Neuron (in vitro differentiated cells): Measurements from ENCODE around the gene ADIRF.
"Not testable (repeated sequence)": the region's sequence is repeated elsewhere in the genome, so short reads cannot be mapped to it uniquely, and the experiment has no call there.

ENCODE experiments used
- H2AFZ ChIP-seq: one replicate; pipeline ENCODE4 v1.6.1; 2013; ENCODE audit warnings: low read depth, mild to moderate bottlenecking, inconsistent platforms, low read length, moderate library complexity
- H3K27me3 ChIP-seq: one replicate; pipeline ENCODE4 v1.6.1; 2013; ENCODE audit warnings: low read length; ENCODE audit not compliant: insufficient read depth
- H3K36me3 ChIP-seq: one replicate; pipeline ENCODE4 v1.6.1; 2013; ENCODE audit warnings: low read length; ENCODE audit not compliant: insufficient read depth
- H3K4me1 ChIP-seq: one replicate; pipeline ENCODE4 v1.6.1; 2013; ENCODE audit warnings: low read length; ENCODE audit not compliant: insufficient read depth
- H3K4me3 ChIP-seq: 2 replicates; pipeline ENCODE4 v1.5.1; 2013; ENCODE audit warnings: mild to moderate bottlenecking, low read length, moderate library complexity
- H3K9me3 ChIP-seq: one replicate; pipeline ENCODE4 v1.6.1; 2013; ENCODE audit warnings: low read length

ADIRF gene

DNA sequence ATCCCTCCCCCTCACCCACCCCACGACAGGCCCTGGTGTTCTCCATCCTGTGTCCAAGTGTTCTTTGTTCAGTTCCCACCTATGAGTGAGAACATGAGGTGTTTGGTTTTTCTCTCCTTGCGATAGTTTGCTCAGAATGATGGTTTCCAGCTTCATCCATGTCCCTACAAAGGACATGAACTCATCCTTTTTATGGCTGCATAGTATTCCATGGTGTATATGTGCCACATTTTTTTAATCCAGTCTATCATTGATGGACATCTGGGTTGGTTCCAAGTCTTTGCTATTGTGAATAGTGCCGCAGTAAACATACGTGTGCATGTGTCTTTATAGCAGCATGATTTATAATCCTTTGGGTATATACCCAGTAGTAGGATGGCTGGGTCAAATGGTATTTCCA, 16.2 kb downstream of the ADIRF start:
- not testable (repeated sequence) for H3K36me3 ChIP-seq

DNA sequence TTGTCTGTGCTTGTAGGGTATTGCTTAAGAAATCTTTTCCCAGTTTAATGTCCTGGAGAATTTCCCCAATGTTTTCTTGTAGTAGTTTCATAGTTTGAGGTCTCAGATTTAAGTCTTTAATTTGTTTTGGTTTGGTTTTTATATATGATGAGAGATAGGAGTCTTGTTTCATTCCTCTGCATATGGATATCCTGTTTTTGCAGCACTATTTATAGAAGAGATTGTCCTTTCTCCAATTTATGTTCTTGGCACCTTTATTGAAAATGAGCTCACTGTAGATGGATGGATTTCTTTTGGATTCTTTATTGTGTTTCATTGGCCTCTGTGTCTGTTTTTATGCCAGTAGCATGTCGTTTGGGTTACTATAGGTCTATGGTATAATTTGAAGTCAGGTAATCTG, 20.2 kb downstream of the ADIRF start:
- Histone ChIP-seq H3K36me3 (no peaks in the 10 kb centered on the region), H3K4me1 (no peaks in the 10 kb centered on the region), H3K4me3 (no peak overlapping the region), H3K27me3 (no peaks in the 10 kb centered on the region), H3K9me3 (peaks cover 3% of the 10 kb centered on the region), H2AFZ (no peak overlapping the region)

More for the DNA sequence above, 16.2 kb downstream of the ADIRF start:
- H3K9me3 ChIP-seq, H2AFZ ChIP-seq, H3K4me1 ChIP-seq, H3K27me3 ChIP-seq, H3K4me3 ChIP-seq: not testable (repeated sequence)

DNA sequence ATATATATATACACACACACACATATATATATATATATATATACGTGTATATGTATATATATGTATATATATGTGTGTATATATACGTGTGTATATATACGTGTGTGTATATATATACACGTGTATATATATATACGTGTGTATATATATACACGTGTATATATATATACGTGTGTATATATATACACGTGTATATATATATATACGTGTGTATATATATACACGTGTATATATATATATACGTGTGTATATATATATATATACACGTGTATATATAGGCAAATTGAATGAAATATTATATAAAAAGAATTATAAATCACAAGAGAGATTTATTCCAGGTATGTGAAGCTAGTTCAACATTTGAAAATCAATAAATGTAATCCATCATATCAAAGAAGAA, 23.1 kb downstream of the ADIRF start:
- H3K9me3 ChIP-seq, H3K4me3 ChIP-seq: not testable (repeated sequence)

DNA sequence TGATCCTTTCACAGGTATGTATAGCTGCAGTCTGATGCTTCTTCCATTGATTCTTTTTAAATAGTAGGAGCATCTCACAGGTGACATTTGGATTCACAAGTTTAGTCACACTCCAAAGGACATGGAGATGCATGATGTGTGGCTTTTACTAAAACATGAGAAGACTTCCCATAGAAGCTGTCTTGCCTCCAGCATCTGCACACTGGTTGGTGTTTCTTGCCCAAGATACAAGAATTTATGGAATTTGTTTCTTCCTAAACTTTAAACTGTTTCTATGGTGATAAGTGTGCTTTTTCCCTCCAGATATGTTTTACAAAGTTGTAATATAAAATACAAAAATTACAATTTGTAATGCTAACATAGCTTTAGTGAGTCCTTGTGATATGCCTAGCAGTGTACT, 24.2 kb downstream of the ADIRF start:
- Histone ChIP-seq H3K4me1 (no peaks in the 10 kb centered on the region), H3K36me3 (no peaks in the 10 kb centered on the region), H3K4me3 (no peak overlapping the region), H2AFZ (no peak overlapping the region), H3K27me3 (no peaks in the 10 kb centered on the region), H3K9me3 (peaks cover 3% of the 10 kb centered on the region)

More for the DNA sequence above, 23.1 kb downstream of the ADIRF start:
- H3K36me3 ChIP-seq, H3K4me1 ChIP-seq, H2AFZ ChIP-seq, H3K27me3 ChIP-seq: not testable (repeated sequence)

DNA sequence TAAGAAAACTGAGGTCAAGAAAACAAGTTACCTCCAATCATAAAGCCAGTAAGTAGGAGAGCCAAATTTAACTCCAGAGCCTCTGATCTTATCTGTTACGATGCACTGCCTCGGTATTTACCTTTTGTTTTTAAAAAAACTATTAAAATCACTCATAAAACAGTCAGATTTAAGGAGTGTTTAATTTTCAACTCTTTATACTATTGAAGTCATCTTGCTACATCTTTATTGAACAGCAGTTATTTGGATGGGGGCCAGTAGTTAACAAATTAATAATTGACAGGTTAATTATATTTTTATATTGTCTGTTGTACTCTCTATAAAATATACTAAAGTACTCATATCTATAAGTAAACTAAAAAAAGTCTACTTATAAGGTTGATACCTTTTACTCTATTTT, 24.6 kb downstream of the ADIRF start:
- Histone ChIP-seq H3K4me1 (no peaks in the 10 kb centered on the region), H3K4me3 (no peak overlapping the region), H3K9me3 (peaks cover 3% of the 10 kb centered on the region), H2AFZ (no peak overlapping the region), H3K27me3 (no peaks in the 10 kb centered on the region), H3K36me3 (no peaks in the 10 kb centered on the region)

DNA sequence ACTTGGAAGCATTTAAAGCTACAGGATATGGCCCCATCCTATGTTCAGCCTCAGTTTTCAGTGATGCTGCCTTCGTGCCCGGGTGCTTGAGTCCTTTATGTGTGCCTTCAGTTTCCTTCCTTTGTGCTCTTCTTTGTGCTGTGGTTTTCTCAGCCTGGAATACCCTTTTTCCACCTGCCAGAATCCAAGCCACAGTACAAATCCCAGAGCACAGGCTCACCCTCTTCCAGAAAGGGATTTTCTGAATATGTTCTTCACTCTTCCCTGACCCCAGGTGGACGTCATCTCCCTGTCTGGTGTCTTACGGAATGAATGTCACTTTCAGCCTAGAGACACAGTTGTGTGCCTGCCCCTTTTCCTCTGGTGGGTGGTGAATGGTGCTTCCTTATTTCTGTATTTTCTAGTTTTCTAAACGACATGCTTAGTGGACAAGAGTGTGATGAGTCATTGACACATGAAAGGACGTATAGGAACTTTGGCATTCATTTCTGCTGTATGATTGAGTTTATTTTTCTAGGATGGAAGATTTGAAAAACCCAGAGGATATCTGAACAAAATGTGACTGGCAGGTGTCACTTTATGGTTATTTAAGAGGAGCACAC, 31.6 kb downstream of the ADIRF start:
- not testable (repeated sequence) for H2AFZ ChIP-seq, H3K36me3 ChIP-seq, H3K27me3 ChIP-seq, H3K9me3 ChIP-seq, H3K4me3 ChIP-seq, H3K4me1 ChIP-seq

DNA sequence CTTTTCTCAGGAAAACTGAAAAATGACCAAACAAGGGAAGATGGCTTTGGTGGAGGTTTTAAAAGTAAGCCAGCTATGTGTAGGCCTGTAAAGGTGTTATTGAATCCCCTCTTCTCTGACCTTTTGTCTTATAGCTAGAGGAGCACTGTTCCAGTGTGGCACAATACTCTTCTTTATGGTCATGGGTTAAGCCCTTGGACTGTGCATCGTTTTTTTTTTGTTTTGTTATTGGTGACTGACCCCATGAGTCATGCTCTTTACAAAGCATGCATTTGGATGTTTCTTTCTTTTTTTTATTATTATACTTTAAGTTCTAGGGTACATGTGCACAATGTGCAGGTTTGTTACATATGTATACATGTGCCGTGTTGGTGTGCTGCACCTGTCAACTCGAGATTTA, 32.2 kb downstream of the ADIRF start:
- Histone ChIP-seq H3K36me3 (no peaks in the 10 kb centered on the region), H3K27me3 (no peaks in the 10 kb centered on the region), H3K4me1 (no peaks in the 10 kb centered on the region)

DNA sequence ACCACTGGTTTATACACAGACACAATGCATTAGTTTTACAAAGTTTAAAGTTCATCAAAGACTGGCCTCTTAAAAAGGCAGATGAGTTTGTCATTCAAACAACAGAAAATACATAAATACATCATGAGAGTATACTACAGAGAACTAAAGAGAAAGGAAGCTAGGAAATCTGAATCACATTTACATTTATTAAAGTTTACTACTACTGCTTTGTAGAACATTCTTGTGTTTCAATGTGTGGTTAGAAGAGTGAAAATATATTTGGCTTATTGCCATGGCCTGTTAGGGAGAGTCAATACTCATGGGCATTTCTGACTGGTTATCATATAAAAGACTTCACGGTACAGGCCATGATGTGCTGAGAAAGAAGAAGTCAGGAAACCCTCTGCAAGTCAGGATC, 38.8 kb downstream of the ADIRF start:
- H3K9me3 ChIP-seq, H3K4me1 ChIP-seq, H3K4me3 ChIP-seq, H3K27me3 ChIP-seq, H3K36me3 ChIP-seq, H2AFZ ChIP-seq: not testable (repeated sequence)

More for the DNA sequence above, 32.2 kb downstream of the ADIRF start:
- Histone ChIP-seq H3K4me3 (no peak overlapping the region), H3K9me3 (no peaks in the 10 kb centered on the region), H2AFZ (no peak overlapping the region)

DNA sequence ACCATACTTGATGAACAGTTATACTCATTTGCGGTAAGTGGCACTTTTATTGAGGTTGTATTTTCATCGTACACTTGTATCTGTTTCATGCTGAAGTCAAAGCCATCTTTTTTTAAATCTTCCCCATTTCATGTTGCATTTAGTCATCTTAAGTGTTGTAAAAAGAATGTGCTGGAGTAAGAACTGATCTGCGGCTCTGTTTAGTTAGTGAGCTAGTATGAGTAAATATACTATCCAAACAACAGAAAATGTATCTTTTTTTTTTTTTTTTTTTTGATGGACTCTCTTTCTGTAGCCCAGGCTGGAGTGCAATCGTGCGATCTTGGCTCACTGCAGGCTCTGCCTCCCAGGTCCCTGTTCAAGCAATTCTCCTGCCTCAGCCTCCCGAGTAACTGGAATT, 39.4 kb downstream of the ADIRF start:
- not testable (repeated sequence) for H3K27me3 ChIP-seq, H2AFZ ChIP-seq, H3K9me3 ChIP-seq, H3K4me1 ChIP-seq, H3K4me3 ChIP-seq, H3K36me3 ChIP-seq

DNA sequence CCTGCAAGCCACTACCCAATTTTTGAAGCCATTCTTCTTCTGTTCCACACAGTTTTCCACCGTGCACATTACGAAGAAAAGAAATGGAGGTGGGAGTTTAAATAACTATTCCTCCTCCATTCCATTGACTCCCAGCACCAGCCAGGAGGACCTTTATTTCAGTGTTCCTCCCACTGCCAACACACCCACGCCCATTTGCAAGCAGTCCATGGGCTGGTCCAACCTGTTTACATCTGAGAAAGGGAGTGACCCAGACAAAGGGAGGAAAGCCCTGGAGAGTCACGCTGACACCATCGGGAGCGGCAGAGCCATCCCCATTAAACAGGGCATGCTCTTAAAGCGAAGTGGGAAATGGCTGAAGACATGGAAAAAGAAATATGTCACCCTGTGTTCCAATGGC, 40.0 kb downstream of the ADIRF start:
- H3K4me1 ChIP-seq, H3K27me3 ChIP-seq, H3K36me3 ChIP-seq, H3K4me3 ChIP-seq, H3K9me3 ChIP-seq, H2AFZ ChIP-seq: not testable (repeated sequence)

DNA sequence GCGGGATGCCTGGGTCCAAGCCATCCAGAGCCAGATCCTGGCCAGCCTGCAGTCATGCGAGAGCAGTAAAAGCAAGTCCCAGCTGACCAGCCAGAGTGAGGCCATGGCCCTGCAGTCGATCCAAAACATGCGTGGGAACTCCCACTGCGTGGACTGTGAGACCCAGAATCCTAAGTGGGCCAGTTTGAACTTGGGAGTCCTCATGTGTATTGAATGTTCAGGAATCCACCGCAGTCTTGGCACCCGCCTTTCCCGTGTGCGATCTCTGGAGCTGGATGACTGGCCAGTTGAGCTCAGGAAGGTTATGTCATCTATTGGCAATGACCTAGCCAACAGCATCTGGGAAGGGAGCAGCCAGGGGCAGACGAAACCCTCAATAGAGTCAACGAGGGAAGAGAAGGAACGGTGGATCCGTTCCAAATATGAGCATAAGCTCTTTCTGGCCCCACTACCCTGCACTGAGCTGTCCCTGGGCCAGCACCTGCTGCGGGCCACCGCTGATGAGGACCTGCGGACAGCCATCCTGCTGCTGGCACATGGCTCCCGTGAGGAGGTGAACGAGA, 40.9 kb downstream of the ADIRF start:
- not testable (repeated sequence) for H3K36me3 ChIP-seq, H3K4me3 ChIP-seq, H3K4me1 ChIP-seq, H3K27me3 ChIP-seq, H3K9me3 ChIP-seq, H2AFZ ChIP-seq

DNA sequence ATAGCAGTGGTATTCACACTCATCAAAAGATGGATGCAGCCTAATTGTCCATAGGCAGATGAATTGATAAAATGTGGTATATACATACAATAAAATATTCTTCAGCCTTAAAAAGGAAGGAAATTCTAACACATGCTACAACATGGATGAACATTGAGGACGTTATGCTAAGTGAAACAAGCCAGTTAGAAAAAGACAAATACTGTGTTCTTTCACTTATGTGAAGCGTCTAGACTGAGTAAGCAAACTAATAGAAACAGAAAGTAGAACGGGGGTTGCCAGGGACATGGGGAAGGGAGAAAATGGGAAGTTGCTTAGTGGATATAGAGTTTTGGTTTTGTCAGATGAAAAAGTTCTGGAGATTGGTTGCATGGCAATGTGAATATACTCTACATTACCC, 45.2 kb downstream of the ADIRF start:
- not testable (repeated sequence) for H3K9me3 ChIP-seq, H3K36me3 ChIP-seq, H2AFZ ChIP-seq, H3K27me3 ChIP-seq, H3K4me3 ChIP-seq, H3K4me1 ChIP-seq

DNA sequence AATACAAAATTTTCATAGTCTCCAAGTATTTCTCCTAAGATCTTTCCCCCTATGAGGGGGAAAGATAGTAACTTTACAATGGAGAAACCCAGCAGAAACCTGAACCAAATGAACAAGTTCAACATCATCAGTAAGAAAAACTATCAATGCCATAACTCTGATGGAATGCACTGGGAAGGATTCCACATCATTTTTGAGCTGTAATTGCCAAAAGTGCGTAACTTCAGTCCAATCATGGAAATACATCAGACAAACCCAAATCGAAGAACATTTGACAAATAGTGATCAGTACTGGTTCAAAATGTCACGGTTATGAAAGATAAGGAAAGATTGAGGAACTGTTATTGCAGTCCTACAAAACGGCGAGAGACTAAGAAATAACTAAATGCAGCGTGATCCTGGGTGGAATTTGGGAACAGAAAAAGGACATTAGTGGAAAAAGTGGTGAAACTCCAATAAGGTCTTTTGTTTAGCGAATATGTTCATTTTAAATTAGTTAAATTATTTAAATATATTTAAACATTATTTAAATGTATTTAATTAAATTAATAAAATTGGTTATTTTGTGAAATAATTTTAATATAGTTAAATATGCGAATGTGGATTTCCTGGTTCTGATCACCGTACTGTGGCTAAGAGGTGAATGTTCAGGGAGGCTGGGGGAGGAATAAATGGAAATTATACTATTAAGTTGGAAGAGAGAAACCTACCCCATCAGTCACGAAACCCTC, 46.9 kb downstream of the ADIRF start:
- H2AFZ ChIP-seq, H3K27me3 ChIP-seq, H3K9me3 ChIP-seq, H3K36me3 ChIP-seq, H3K4me3 ChIP-seq, H3K4me1 ChIP-seq: not testable (repeated sequence)

DNA sequence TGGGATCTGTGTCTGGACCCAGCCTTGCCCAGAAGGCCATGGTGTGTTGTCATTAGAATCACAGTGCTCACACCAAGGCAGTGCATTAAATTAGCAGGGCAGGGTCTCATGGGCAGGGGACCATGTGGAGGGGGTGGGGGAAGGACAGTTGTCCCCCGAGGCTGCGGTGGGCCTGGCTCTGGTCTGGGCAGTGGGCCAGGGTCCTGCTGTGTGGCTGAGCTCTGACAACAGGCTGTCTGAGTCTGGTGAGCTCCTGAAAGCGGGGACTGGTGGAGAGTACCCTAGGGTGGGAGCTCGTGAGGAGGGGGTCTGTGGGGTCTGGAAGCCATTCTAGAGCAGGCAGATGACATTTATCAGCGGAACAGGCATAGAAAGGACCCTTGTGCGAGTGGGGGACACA, 49.8 kb downstream of the ADIRF start:
- not testable (repeated sequence) for H3K4me1 ChIP-seq, H3K27me3 ChIP-seq

More for the DNA sequence above, 49.8 kb downstream of the ADIRF start:
- H3K36me3 ChIP-seq, H3K9me3 ChIP-seq, H2AFZ ChIP-seq, H3K4me3 ChIP-seq: not testable (repeated sequence)
